H7 (cell line): ENCODE measurements around the gene TMEM126A. TPM values are rescaled to one million over a fixed set of nuclear protein-coding genes. Genes with fewer than 3 reads are reported as not detected.
"Not testable (repeated sequence)": the region's sequence is repeated elsewhere in the genome, so short reads cannot be mapped to it uniquely, and the experiment has no call there.

Experiments used
- DNase-seq: peaks from one replicate; pipeline ENCODE4 v3.0.0; 2012
- H3K27me3 ChIP-seq: 2 replicates; pipeline ENCODE4 v1.6.0; 2011; ENCODE audit warnings: mild to moderate bottlenecking, low read length; ENCODE audit not compliant: control insufficient read depth, insufficient read depth
- H3K36me3 ChIP-seq: replicated peaks from 2 replicates; pipeline ENCODE4 v1.5.1; 2011; ENCODE audit warnings: low read length; ENCODE audit not compliant: control insufficient read depth, insufficient read depth
- H3K4me3 ChIP-seq: 2 replicates; pipeline ENCODE4 v1.5.1; 2011; ENCODE audit warnings: low read depth, mild to moderate bottlenecking, control low read depth, low read length, moderate library complexity; ENCODE audit not compliant: insufficient read depth
- total RNA-seq: library from RNA; depleted of rRNA; stranded (reverse); fragments of >200 nt; shearing (Covaris generic); gene quantifications from 2 replicates; pipeline ENCODE4 v1.2.3, GENCODE V29; 2014; rRNA removed

Gene TMEM126A
- total RNA-seq, result 28.0 and 31.6 TPM in 2 replicates

GRCh38 chr11:85647604-85648299 lies at the start of gene TMEM126A:
Gene TMEM126A (plus strand): TSS chr11:85647967. CDS start chr11:85650256, 2,289 bp downstream.
- Histone ChIP-seq H3K4me3 (peak within 1 kb of the TSS; percentile 71), H3K36me3 (no peaks in the 10 kb centered on the region), H3K27me3 (no peaks in the 10 kb centered on the region)
- DNase-seq, result peak; percentile 77

- no peak for DNase-seq
- no peaks in the 10 kb centered on the region for H3K27me3 ChIP-seq
- no peaks in the 10 kb centered on the region for H3K36me3 ChIP-seq
- no peak overlapping the region for H3K4me3 ChIP-seq
Measured at GRCh38 chr11:85599083-85599482, 48.7 kb upstream of the TMEM126A start.

GRCh38 chr11:85602526-85603213 lies 45.1 kb upstream of the TMEM126A start:
- no peak overlapping the region for H3K4me3 ChIP-seq
- no peak for DNase-seq
- H3K27me3 ChIP-seq, result no peaks in the 10 kb centered on the region
- H3K36me3 ChIP-seq, result no peaks in the 10 kb centered on the region

GRCh38 chr11:85603220-85603619 lies 44.5 kb upstream of the TMEM126A start:
- Histone ChIP-seq H3K4me3 (no peak overlapping the region), H3K27me3 (no peaks in the 10 kb centered on the region), H3K36me3 (no peaks in the 10 kb centered on the region)
- no peak for DNase-seq

GRCh38 chr11:85606237-85606636 lies 41.5 kb upstream of the TMEM126A start:
- H3K27me3 ChIP-seq, H3K4me3 ChIP-seq, DNase-seq, H3K36me3 ChIP-seq: not testable (repeated sequence)

- not testable (repeated sequence) for H3K4me3 ChIP-seq, H3K36me3 ChIP-seq, H3K27me3 ChIP-seq
Measured at GRCh38 chr11:85608621-85609020, 39.1 kb upstream of the TMEM126A start.

GRCh38 chr11:85609286-85609685 lies 38.5 kb upstream of the TMEM126A start:
- not testable (repeated sequence) for H3K36me3 ChIP-seq, H3K4me3 ChIP-seq, H3K27me3 ChIP-seq, DNase-seq

More at GRCh38 chr11:85608621-85609020, 39.1 kb upstream of the TMEM126A start:
- not testable (repeated sequence) for DNase-seq

- DNase-seq, H3K27me3 ChIP-seq, H3K36me3 ChIP-seq, H3K4me3 ChIP-seq: not testable (repeated sequence)
Measured at GRCh38 chr11:85611643-85612042, 36.1 kb upstream of the TMEM126A start.

GRCh38 chr11:85619499-85619898 lies 28.3 kb upstream of the TMEM126A start:
- Histone ChIP-seq H3K4me3 (no peak overlapping the region), H3K27me3 (no peaks in the 10 kb centered on the region), H3K36me3 (no peaks in the 10 kb centered on the region)
- no peak for DNase-seq

- Histone ChIP-seq H3K4me3 (no peak overlapping the region), H3K36me3 (no peaks in the 10 kb centered on the region), H3K27me3 (no peaks in the 10 kb centered on the region)
- no peak for DNase-seq
Measured at GRCh38 chr11:85620256-85620655, 27.5 kb upstream of the TMEM126A start.

GRCh38 chr11:85626496-85626895 lies 21.3 kb upstream of the TMEM126A start:
- Histone ChIP-seq H3K36me3 (peaks cover 2% of the 10 kb centered on the region; the same call in 1 of the 2 replicates), H3K27me3 (no peaks in the 10 kb centered on the region), H3K4me3 (no peak overlapping the region)
- DNase-seq, result no peak

- H3K27me3 ChIP-seq, result no peaks in the 10 kb centered on the region
- peak within 1 kb of the TSS; percentile 81 for H3K4me3 ChIP-seq
- peaks cover 2% of the 10 kb centered on the region for H3K36me3 ChIP-seq
- no peak for DNase-seq
Measured at GRCh38 chr11:85627332-85627997, 20.3 kb upstream of the TMEM126A start, which contains the start of gene DLG2. Gene DLG2 (minus strand): TSS chr11:85627344.

- Histone ChIP-seq H3K4me3 (peak within 1 kb of the TSS; percentile 86), H3K27me3 (no peaks in the 10 kb centered on the region), H3K36me3 (peaks cover 2% of the 10 kb centered on the region)
- peak; percentile 86 for DNase-seq
Measured at GRCh38 chr11:85627998-85628770, 19.6 kb upstream of the TMEM126A start, which contains the start of gene TMEM126B. Gene TMEM126B (plus strand): TSS chr11:85628593. CDS start chr11:85628608, 15 bp downstream.

- H3K27me3 ChIP-seq, result no peaks in the 10 kb centered on the region
- peaks cover 2% of the 10 kb centered on the region for H3K36me3 ChIP-seq
- peak overlapping the region; percentile 86 for H3K4me3 ChIP-seq
- no peak for DNase-seq
Measured at GRCh38 chr11:85628771-85629341, 18.9 kb upstream of the TMEM126A start.
